A673 (cell line): ENCODE measurements around the gene CYP1B1. TPM values are rescaled to one million over a fixed set of nuclear protein-coding genes. Genes with fewer than 3 reads are reported as not detected.

ENCODE experiments used
- BruUV-seq: library from RNA; stranded (reverse); fragments of 400-500 nt; replicated peaks from 2 replicates; lab custom pipeline; 2021; lab: Mats Ljungman, UMichigan
- CTCF ChIA-PET: fragments of 300-600 bp; sonication (Branson Sonifier 250); formaldehyde crosslinking; loops from one replicate; lab custom pipeline; 2022; ENCODE audit warnings: antibody characterized with exemption; lab: Charles Lee
- POLR2A ChIA-PET: fragments of 300-600 bp; sonication (Branson Sonifier 250); formaldehyde crosslinking; loops from one replicate; lab custom pipeline; 2022; ENCODE audit warnings: antibody characterized with exemption; ENCODE audit not compliant: low non-redundant PET; lab: Charles Lee
- DNase-seq: peaks from one replicate; pipeline ENCODE4 v3.0.0-alpha.2; 2015; ENCODE audit warnings: low spot score
- H3K27ac ChIP-seq: fragments of 200-600 bp; sonication (generic); 2 replicates; pipeline ENCODE4 v1.5.1; 2016; ENCODE audit warnings: mixed run types, low read depth, mild to moderate bottlenecking, mixed read lengths, antibody characterized with exemption, low read length; ENCODE audit not compliant: poor library complexity, severe bottlenecking
- H3K27me3 ChIP-seq: fragments of 200-600 bp; sonication (generic); replicated peaks from 2 replicates; pipeline ENCODE4 v1.6.1; 2017; ENCODE audit warnings: mixed run types, low read depth, mild to moderate bottlenecking, mixed read lengths, antibody characterized with exemption, low read length; ENCODE audit not compliant: insufficient read depth, poor library complexity
- H3K36me3 ChIP-seq: fragments of 200-600 bp; sonication (generic); 2 replicates; pipeline ENCODE4 v1.6.1; 2016; ENCODE audit warnings: mixed run types, mild to moderate bottlenecking, mixed read lengths, antibody characterized with exemption, low read length; ENCODE audit not compliant: insufficient read depth, poor library complexity, severe bottlenecking
- H3K4me1 ChIP-seq: fragments of 200-600 bp; sonication (generic); 2 replicates; pipeline ENCODE4 v1.6.1; 2017; ENCODE audit warnings: mixed run types, mild to moderate bottlenecking, mixed read lengths, antibody characterized with exemption, low read length; ENCODE audit not compliant: insufficient read depth, poor library complexity, severe bottlenecking
- H3K4me3 ChIP-seq: fragments of 200-600 bp; sonication (generic); 2 replicates; pipeline ENCODE4 v1.5.1; 2016; ENCODE audit warnings: low read depth, mixed run types, mild to moderate bottlenecking, mixed read lengths, low read length; ENCODE audit not compliant: poor library complexity, severe bottlenecking
- H3K9me3 ChIP-seq: fragments of 200-600 bp; sonication (generic); 2 replicates; pipeline ENCODE4 v1.6.1; 2016; ENCODE audit warnings: mixed run types, low read depth, mild to moderate bottlenecking, mixed read lengths, antibody characterized with exemption, low read length; ENCODE audit not compliant: poor library complexity, severe bottlenecking
- CTCF ChIP-seq: fragments of 300-800, 200-600 bp; sonication (generic); conservative IDR thresholded peaks from 2 replicates; pipeline ENCODE4 v1.5.1; 2017; ENCODE audit warnings: low read depth, mild to moderate bottlenecking, antibody characterized with exemption, low read length, moderate library complexity, mixed read lengths
- EZH2 ChIP-seq: fragments of 200-600 bp; sonication (generic); IDR thresholded peaks from 2 replicates; pipeline ENCODE4 v1.6.1; 2017; ENCODE audit warnings: borderline replicate concordance, low read depth, mild to moderate bottlenecking, mixed read lengths, antibody characterized with exemption, low read length; ENCODE audit not compliant: poor library complexity, severe bottlenecking
- intact Hi-C: fragments of 100-400 bp; cut with micrococcal nuclease; formaldehyde crosslinking; loops from one replicate; pipeline ENCODE4 v1.10.0; 2022; ENCODE audit not compliant: unreplicated experiment
- total RNA-seq: library from RNA; stranded (reverse); gene quantifications from 2 replicates; pipeline ENCODE4 v1.2.3, GENCODE V29; 2021

The CYP1B1 gene
- total RNA-seq, 1 experiment from 2014 or later: 0.92 TPM

- no peak for DNase-seq
- CTCF ChIA-PET: no interaction called here
- no TSS peak for BruUV-seq
- POLR2A ChIA-PET: no interaction called here
- Histone ChIP-seq H3K4me3 (no peak overlapping the region), H3K36me3 (no peaks in the 10 kb centered on the region), H3K27me3 (peaks cover 18% of the 10 kb centered on the region), H3K9me3 (no peaks in the 10 kb centered on the region), H3K4me1 (no peaks in the 10 kb centered on the region), H3K27ac (no peak overlapping the region)
- intact Hi-C loops: no loop called here
- no peak for TF ChIP-seq EZH2
- TF ChIP-seq CTCF: no peak
Observed at GRCh38 chr2:38035968-38036367, 40.0 kb downstream of the CYP1B1 start.

DNA sequence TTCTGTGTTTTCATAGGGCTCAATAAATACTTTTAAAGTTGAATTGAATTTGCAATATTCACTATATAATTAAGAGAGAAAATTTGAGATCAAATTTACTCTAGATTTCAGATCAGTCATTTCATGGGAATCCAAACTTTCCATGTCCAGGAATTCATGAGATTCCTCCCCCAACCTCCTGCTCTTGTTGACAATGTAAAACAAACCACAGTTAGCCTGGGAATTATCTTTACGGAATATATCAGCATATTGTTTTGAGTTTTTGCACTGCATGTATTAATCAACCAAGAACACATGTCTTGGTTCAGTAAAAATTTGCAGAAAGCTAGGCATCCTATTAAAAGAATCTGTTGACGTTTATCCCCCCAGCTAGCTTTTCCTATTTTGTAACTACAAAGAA lies 42.3 kb downstream of the CYP1B1 start:
- TF ChIP-seq EZH2 (no peak), CTCF (no peak)
- DNase-seq: no peak
- ChIA-PET CTCF (no interaction called here), POLR2A (no interaction called here)
- no TSS peak for BruUV-seq
- intact Hi-C loops: no loop called here
- H3K27ac ChIP-seq: no peak overlapping the region
- no peaks in the 10 kb centered on the region for H3K36me3 ChIP-seq
- no peak overlapping the region for H3K4me3 ChIP-seq
- peaks cover 16% of the 10 kb centered on the region for H3K27me3 ChIP-seq
- H3K4me1 ChIP-seq: no peaks in the 10 kb centered on the region
- H3K9me3 ChIP-seq: no peaks in the 10 kb centered on the region

DNA sequence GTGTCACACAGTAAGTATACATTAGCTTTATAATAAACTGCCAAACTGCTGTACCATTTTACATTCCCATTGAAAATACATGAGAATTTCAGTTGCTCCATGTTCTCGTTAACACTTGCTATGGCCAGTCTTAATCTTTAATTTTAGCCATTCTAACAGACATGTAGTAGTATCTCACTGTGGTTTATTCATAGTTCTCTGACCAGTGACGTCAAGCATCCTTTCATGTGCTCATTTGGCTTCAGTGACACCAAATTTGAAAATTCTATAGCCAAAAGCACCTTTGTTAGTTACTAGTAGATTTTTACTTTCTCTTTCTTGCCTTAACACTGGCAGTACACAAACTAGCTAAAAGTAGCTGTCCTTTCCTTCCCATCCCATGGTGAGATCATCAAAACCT lies 43.0 kb downstream of the CYP1B1 start:
- H3K9me3 ChIP-seq: no peaks in the 10 kb centered on the region
- POLR2A ChIA-PET: no interaction called here
- CTCF ChIA-PET: no interaction called here
- H3K36me3 ChIP-seq: no peaks in the 10 kb centered on the region
- peaks cover 10% of the 10 kb centered on the region for H3K27me3 ChIP-seq
- intact Hi-C loops: no loop called here
- TF ChIP-seq EZH2 (no peak), CTCF (no peak)
- no peak overlapping the region for H3K27ac ChIP-seq
- no peak for DNase-seq
- BruUV-seq: no TSS peak
- no peaks in the 10 kb centered on the region for H3K4me1 ChIP-seq
- H3K4me3 ChIP-seq: no peak overlapping the region
